SKM-1 (cell line): ENCODE results near the gene SPAG8.

Experiments
- DNase-seq: peaks from one replicate; lab custom pipeline; 2025; ENCODE audit not compliant: unreplicated experiment; lab: John Stamatoyannopoulos, UW

The SPAG8 gene

DNA sequence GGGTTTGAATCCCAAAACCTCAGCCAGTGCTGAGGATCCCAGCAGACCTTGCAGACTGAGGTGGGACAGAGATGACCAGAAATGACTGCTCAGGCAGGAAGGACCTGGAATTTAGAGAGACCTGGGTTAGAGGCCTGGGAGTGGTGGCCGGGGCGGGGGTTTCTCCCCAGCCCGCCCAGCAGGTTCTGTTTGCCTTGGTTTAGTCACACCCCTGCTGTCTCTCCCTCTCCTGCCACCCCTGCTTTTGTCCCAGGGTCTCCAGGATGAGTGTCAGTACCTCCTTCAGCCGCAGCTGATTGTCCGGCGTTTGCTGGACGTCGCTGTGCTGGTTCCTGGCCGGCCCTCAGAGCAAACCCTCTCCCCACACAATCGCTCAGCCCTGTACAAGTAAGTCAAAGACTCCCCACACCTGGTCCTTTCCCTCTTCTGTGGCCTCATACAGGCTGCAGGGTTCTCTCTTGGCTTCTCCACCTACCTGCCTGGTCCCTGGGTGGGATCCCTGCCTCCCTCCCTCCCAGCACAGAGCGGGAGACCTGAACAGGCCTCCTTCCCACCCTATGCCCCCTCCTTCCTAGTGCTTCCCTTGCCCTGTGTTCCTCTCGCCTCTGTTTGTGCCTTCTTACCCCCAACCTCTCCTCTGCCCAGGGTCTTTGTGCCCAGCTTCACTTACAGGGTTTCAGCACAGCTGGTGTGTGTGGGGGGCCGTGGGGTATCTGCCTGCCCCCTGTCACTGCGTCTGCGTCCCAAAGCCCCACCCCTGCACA is 29.0 kb upstream of the SPAG8 start:
- no peak for DNase-seq

DNA sequence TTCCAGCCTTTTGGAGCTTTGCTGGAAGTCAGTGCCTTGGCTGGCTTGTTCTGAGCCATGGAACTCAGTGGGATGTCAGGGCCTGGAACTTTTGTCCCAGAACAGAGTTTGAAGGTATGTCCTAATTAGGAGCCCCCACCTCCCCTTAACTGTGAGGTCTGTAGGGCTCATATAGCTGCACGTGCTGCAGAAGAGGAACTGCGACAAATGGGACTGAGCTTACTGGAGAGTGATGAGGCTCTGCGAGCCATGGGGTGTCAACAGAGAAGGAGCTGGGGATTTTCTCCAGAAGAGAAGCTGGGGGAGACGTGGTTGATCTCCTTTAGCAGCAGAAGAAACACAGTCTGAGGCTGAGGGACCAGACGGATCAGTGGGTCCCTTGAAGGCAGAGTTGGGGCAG is 27.9 kb upstream of the SPAG8 start:
- no peak for DNase-seq

DNA sequence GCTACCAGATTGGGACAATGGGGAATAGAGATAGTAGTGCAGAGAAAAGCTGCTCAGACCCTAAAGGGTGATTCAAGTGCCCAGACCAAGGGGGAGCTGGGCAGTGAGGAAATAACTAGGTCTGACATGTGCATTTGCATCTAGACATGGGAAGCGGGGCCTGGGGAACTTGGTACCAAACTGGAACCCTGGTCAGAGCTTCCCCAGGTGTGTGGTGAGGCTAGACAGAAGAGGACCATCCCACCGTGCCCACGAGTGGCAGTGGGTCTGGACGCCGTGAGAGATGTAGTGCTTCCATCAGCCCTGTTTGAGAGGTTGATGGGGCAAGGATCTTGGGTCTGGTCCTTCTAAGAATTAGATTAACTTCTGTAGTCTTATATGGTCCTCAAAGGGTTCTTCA is 24.5 kb upstream of the SPAG8 start:
- no peak for DNase-seq

DNA sequence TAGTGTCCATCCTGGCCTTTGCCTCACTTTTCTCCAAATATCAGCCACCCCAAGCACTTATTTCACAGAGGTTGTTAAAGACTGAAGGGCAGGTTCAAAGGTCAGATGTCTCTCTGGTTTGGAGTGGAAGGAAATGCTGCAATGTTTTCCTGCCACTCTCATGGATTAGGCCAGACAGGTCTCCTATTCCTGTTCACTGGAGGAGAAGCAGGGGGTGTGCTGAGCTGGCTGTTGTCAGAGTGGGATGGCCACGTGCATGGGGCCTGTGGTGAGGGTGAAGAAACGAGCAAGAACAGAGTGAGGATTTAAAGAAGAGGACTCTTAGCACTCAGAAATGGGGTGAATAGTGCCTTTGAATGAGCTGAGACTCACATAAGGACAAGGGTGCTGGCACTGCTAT is 23.7 kb upstream of the SPAG8 start:
- no peak for DNase-seq

DNA sequence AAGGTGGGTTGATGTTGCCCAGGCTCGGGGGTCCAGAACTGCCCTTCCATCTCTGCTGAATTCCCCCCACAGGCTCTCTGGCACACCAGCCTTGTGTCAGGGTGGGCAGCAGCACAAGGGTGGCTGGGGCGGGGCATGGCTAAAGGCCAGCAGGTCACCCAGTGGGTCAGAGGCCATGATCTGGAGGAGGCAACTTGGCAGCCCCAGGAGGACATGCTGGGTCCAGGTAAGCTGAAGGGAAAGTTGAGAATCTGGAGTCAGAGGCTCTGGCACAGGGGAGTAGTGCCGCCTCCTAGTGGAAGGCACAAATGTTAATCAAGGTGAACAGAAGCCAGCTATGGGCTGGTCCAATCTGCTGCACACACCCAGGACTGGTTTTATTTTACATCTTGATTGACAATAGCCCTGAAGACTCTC is 23.2 kb upstream of the SPAG8 start:
- DNase-seq: peak; percentile 14

DNA sequence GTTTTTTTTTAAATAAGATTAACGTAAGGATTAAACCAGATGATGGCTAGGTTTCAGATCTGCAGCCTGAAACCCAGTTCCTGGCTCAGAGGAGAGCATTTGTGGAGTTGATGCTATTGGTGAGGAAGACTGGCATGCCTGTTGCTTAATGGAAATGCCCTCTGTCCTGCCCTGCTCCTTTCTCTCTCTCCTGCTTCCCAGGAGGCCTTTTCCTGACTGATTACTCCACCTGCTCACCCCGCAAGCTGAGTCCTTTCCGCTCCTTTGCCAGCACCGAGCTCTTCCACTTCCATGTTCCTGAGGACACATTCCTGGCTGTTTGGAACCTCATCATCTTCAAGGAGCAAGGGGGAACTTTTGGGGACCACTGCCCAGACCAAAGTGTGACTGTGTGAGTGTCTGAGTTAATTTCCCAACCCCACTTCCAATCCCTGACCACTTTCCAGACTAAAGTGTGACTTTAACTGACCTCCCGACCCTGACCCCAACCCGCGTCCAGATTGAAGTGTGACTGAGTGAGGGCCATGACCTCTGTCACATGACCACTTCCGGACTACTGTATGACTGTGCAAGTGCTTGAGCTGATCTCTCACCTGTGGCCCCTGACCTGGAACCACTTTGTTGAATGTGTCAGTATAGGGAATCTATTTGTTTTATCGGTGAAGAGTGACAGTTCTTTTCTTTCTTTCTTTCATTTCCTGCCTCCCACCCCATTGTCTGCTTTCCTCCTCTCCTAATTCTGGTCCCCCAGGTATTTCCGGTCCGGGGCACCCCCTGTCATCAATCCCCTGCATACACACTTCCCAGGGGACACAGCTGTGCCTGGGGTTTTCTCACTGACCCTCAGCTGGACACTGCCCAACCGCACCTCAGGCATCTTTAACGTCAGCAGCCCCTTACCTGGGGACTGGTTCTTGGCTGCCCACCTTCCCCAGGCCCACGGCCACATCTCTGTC is 22.5 kb upstream of the SPAG8 start:
- DNase-seq: no peak

DNA sequence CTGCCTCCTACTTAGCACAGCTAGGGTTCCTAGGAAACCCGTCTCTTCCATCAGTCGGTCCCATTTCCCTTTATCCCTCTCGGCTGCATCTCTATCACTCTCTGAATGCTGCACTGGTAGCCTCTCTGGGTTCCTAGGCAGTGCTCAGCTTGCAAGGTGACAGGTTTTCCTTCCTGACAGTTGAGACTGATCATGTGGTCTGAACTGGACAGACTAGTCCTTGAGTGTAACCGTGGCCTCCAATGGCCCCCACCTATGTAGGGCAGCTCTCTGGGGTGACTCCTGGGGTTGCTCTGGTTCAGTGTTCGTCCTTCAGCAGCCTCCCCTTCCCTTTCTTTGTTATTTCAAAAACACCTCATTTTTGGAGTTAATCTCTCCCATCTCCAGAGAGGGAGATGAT is 20.8 kb upstream of the SPAG8 start:
- no peak for DNase-seq

DNA sequence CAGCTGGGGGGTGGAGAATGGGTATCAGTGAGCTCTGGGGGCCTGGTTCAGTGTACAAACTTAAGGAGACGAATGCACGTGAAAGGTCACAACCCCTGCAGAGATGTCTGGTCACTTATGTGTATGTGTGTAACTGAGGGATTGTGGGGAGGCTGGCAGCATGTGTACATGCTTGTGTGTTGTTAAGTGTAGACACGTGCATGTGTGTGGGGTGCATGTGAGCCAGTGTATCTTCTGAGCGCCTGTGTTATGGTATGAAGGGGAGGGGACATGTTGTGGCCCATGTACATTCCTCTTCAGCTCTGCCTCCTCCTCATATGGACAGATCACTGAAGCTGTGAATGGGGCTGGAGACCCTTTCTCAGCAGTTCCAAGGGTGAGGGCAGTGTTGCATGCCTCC is 19.0 kb upstream of the SPAG8 start:
- no peak for DNase-seq

DNA sequence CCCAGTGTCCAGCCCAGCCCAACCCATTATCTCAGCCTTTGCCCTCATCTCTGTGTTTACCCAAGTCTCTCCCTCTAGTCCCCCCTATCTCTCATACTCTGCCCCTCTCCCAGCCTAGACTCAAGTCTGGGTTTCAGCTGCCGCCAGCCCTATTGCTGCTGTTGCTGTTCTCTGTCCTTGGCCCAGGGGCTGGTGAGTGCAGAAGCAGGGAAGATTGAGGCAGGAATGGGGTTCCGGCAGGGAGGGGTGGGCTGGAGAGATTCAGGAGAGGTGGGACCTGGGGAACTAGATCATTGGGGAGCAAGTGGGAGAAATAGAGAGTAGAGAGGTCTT is 17.7 kb upstream of the SPAG8 start:
- no peak for DNase-seq

DNA sequence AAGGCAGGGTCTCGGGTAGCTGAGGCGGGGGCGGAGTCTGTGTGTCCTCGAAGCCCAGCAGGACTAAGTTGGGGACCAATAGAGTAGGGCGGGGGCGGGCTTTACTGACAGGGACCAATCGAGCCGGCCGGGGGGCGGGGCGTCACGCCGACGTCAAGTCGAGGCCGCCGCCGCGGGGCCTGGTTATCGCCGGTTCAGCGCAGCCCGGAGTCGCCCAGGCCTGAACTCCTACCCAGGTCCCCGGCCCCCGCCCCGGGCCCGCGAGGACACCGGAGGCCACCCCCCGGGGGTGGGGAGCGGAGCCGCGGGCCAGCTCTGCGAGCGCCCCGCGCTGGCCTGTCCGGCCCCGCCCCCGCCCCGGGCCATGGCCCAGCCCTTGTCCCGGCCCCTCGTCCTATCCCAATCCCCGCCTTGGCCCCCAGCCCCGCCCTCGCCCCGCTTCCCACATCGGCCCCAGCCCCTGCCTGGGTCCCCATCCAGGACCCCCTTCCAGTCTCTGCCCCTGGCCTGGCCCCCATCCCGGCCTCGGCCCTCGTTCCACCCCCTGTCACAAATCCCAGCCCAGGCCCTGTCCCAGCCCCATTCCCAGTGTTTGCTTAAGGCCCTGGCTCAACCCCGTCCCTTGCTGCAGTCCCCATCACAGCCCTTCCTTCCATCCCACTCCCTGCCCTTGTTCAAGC is 17.2 kb upstream of the SPAG8 start, which contains the start of gene TMEM8B:
Gene TMEM8B (plus strand): TSS at position 145 of the 680 bp plus-strand sequence. CDS start 220 bp downstream, at position 365.
- peak; percentile 68 for DNase-seq

DNA sequence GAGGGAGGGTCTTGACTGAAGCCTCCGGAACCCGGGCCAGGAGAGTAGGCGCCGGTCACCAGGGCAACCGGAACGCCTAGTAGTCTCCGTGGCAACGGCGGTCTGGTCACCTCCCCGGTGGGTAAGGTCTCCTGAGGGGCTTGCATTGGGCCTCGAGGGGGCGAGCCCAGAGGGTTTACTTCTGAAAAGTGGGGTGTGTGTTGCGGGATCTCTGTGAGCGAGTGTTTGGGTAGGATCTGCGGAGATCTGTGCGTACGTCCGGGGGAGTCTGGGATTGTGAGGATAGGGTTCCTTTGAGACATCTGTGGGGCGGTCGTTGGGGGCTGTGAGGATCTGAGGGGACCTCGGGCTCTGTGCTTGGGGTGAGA is 16.6 kb upstream of the SPAG8 start, which contains the start of gene FAM221B:
Gene FAM221B (minus strand): TSS at position 17 of the 368 bp plus-strand sequence. CDS start 2,571 bp downstream, outside the sequence.
- DNase-seq: no peak

DNA sequence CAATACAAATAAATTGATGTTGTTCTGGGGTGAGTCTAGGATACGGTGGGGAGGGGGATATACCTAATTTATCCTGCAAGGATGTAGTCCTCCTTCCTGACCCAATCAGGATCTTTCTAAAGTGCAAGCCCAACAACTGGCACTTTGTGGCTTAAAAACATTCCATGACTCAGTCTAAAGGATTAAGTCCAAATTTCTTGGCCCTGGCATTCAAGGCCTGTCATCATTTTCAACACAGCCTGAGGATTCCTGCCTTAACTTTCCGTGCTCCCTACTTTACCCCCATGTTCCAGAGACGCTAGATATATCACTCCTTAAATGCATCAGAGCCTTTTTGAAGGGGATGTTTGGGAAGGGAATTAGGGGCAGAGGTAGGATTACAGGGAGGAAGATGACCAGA is 15.4 kb upstream of the SPAG8 start:
- DNase-seq: no peak

DNA sequence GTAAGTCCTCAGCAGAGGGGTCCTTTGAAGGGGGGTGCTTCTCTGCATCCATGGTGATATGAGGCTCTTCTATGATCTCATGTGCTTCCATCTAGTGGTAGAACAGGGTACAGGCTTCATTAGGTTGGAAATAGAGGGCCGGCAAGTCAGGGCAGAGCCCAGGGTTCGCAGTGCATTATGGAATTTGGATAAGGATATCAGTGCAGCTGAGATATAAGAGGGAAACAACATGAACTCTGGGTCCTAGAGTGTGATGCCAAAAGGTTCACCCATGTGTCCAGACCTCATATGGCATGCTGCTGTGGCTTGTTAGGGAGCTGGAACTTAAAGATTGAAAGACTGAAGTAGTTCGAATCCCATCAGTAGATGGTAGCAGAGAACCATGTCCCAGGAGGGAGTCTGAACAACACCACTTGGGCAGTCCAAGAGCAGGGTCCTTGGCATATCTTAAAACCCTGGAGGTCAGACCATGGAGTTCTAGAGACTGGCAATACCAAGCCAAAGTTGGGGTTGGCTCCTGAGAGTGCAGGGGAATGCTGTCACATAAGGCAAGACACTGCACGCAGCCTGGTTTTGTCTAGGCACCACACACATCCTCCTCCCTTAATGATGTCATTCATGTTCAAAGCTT is 14.1 kb upstream of the SPAG8 start:
- peak; percentile 54 for DNase-seq

DNA sequence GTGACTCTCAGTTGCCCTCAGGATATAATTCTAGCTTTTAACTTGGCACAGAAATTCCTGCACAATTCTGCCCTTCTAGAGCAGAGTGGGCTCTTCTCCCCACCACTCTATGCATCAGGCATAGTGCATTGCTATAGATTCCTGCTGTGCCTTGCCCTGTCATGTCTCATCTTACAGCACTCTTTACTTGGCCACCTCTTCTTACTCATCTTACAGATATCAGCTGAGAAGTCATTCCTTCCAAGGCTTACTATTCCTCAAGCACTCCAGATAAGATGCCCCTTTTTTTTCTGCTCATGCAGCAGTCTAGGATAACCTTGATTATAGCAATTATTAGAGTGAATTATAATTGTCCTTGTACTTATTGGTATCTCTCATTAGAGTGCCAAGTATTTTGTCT is 10.9 kb upstream of the SPAG8 start:
- no peak for DNase-seq

DNA sequence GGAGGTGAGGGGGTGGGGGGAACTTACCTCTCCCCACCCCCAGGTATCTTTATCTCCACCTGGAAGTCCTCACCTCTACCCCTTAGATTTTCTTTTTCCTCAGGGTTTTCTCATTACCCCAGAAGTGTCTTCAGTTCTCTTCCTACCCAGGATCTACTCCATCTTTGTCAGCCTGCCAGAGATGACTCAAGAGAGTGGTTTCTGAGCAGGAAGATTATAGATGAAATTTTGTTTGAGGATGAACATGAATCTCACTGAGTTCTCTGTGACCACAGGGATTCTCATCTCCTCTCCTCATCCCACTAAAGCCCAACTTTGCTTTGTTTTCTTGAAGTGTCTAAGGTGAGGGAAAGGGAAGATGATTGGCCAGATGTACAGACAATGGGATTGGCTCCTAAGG is 8.0 kb upstream of the SPAG8 start:
- DNase-seq: no peak

DNA sequence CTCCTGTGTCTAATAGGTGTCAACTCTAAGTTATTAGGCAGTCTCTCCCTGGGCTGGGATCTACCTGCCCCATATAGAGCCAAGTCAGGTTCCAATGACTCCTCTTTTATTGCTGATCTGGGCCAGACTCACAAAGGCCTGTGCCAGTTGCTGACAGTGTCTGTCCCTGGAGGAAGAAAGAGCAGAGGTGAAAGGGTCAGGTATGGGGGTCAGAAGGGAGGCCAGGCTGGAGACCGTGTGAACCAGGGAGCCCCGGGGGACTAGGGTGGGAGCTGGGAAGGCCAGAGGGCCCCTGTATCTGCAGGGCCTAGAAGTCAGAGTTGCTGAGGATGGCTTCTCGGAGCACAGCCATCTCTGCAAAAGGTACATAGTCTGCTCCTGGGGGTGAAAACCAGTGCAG is 6.3 kb upstream of the SPAG8 start:
- no peak for DNase-seq

DNA sequence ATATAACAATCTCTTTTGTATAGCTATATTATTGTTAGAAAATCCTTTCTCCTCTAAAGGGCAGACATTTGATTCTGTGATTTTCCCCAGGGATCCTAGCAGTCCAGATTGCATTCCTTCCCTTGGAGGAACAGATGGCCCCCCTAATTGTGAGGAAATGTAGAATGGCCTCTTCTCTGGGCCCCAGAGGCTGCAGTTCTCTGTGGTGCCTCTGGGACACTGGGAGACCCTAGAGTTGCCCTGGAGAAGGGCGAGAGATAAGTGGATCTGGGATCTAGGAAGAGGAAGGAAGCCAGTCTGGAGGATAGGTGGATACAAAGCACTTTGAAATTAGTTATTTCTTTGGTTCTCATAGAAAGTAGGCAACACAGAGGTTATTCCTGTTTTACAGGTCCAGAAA is 4.6 kb upstream of the SPAG8 start:
- DNase-seq: no peak

DNA sequence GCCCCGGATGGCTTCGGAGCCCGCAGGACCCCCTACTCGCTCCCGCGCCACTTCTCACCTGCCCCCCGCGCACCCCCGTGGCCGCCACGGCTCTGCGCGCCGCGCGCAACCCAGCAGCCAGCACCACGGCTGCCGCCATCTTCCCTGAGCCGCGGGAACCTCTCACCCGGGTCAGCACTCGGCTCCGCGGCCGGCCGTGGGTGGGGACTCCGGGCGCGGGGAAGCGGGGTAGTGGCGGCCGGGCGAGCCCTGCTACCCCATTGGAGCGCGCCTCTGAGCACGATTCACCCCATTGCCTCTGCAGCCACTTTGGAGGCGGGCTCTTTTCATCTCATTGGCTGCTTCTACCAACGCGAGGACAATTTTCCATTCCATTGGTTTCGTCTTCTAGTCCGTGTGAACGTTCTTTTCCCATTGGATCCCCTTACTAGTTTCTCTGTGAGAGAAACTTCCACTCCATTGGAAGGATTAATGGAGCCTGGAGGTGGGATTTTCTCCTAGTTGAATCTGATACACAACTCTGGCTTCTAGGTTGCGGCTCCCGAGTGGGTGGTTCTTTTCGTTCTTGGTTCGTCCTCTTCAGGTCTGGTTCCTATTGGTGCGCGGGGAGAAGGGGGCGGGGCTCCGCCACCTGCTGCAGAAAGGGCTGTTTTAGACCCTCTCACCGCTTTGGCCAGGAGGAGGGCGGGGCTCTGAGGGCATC is 2.9 kb upstream of the SPAG8 start, which contains the start of gene HINT2:
Gene HINT2 (minus strand): TSS at position 202 of the 703 bp plus-strand sequence. CDS start 63 bp downstream, at position 139.
- peak; percentile 99 for DNase-seq

DNA sequence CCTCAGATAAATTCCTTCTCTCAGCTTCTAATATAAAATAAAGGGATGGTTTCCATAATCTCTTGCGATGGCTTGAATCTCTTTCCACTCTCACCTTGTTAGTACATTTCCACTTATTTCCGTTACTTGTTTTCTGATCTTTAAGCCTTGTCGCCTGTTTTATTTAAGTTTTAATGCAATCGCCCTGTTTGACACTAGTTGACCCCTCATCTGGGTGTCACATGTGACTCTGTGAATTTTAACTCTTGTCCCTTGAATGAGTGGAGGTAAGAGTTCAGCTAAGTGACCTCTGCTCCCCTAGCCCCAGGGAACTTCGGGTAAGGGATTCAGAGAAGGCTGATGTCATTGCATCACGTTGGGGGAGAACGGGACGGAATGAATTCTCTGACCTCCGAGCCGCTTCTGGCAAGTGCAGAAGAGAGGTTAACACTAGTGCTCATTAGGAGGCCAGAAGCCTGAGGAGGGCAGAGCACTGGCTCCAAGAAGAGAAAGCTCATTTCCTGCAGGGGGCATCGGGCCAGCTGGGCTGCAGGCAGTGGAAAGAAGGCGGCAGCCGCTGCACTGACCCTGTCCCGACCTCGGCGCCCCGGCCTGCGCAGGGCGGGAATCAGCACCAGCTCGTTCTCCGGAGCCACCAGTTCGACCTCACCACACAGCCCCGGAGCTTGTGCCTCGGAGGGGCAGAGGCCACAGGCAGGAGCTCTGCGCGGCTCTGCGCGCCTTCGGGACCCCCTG is 2.2 kb upstream of the SPAG8 start:
- peak; percentile 35 for DNase-seq
